Gastrocnemius medialis (tissue), 4 donors: ENCODE measurements around the gene BMPR1B. TPM values are rescaled to one million over a fixed set of nuclear protein-coding genes. Genes with fewer than 3 reads are reported as not detected.

Source experiments
- ATAC-seq, 2 donors: fragments of 150-250 bp; one replicate each; pipeline ENCODE4 v1.9.1; 2016
- DNase-seq, 2 donors: peaks; one replicate each; pipeline ENCODE4 v3.0.0-alpha.2; 2019
- H3K27ac ChIP-seq, 4 donors: fragments of 200-600 bp; sonication (generic); 1 replicate in 1 of 4; 2 replicates in 3 of 4; pipeline ENCODE4 v1.5.1; 2016 to 2018; ENCODE audit warnings: mild to moderate bottlenecking in 2 of 4, moderate library complexity in 1 of 4
- H3K27me3 ChIP-seq, 3 donors: fragments of 200-600 bp; sonication (generic) in 2 of 3; 1 replicate in 1 of 3; 2 replicates in 2 of 3; pipeline versions ENCODE4 v1.5.1 to v1.6.0; 2016 to 2019; ENCODE audit warnings: mild to moderate bottlenecking in 1 of 3, moderate library complexity in 1 of 3
- H3K36me3 ChIP-seq, 2 donors: fragments of 200-600 bp; sonication (generic) in 1 of 2; one replicate each; pipeline ENCODE4 v1.5.1; 2017 to 2018
- H3K4me1 ChIP-seq, 2 donors: fragments of 200-600 bp; sonication (generic) in 1 of 2; one replicate each; pipeline ENCODE4 v1.5.1; 2016 to 2017; ENCODE audit warnings: mild to moderate bottlenecking in 2 of 2
- H3K4me3 ChIP-seq, 4 donors: fragments of 200-600 bp; sonication (generic) in 3 of 4; 1 replicate in 1 of 4; 2 replicates in 3 of 4; pipeline ENCODE4 v1.5.1; 2016 to 2019; ENCODE audit warnings: mild to moderate bottlenecking in 2 of 4
- H3K9me3 ChIP-seq, 3 donors: fragments of 200-600 bp; sonication (generic) in 2 of 3; 1 replicate in 1 of 3; 2 replicates in 2 of 3; pipeline ENCODE4 v1.5.1; 2016 to 2019
- POLR2A ChIP-seq, 2 donors: fragments of 450-650 bp; IDR thresholded peaks; one replicate each; pipeline ENCODE4 v1.6.1; 2017; ENCODE audit warnings: antibody characterized with exemption in 2 of 2, mild to moderate bottlenecking in 2 of 2, moderate library complexity in 2 of 2
- in situ Hi-C, 4 donors: fragments of 200-750 bp; cut with MboI; loops; one replicate each; pipeline versions ENCODE4 v1.15.0 to v1.8.0; 2017; ENCODE audit warnings: low sequenced_read_pairs in 4 of 4
- intact Hi-C: fragments of 100-400 bp; cut with DNase I; formaldehyde crosslinking; loops from one replicate; pipeline ENCODE4 v1.15.1; 2023; ENCODE audit warnings: low total_unique reads
- total RNA-seq, 4 donors: library from RNA; depleted of rRNA; stranded (reverse); fragments of >200 nt; gene quantifications; one replicate each; pipeline versions ENCODE4 v1.1.0 to v1.2.3, GENCODE V29; 2016
- TF ChIP-seq, protein P1 (sequence below), 5 experiments: fragments of 450-650 bp in 3 of 5; fragments of 200-600 bp in 2 of 5; sonication (generic) in 2 of 5; IDR thresholded peaks in 4 of 5; conservative IDR thresholded peaks in 1 of 5; 1 replicate in 4 of 5; 2 replicates in 1 of 5; pipeline ENCODE4 v1.5.1; 2016 to 2019; ENCODE audit warnings: antibody characterized with exemption in 5 of 5, mild to moderate bottlenecking in 3 of 5, moderate library complexity in 3 of 5

Gene BMPR1B
- total RNA-seq, 4 donors from 2014 or later, result 0.92 to 6.9 (median 1.7) TPM

DNA sequence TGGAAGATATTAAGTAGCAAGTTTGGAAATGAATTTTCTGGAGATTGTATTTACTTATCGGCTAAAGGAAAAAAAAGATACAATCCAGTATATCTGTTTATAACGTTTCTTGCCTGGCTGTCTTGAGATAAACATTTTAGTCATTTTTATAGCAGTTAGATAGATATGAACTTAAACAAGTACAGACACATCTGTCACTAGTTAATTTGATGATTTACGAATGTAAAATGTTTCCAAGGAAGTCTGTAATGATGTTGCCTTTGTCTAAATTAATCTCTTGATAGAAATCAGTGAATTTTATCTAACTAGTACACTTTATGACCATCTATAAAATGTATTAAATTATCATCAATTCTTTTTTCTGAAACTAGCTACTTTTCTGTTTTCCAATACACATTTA, 5.7 kb downstream of the BMPR1B start:
- H3K27me3 ChIP-seq, result peaks cover 0 to 13% (median 3%) of the 10 kb centered on the region in 3 donors
- H3K4me1 ChIP-seq, result peaks cover 0 to 4% of the 10 kb centered on the region in 2 donors
- H3K36me3 ChIP-seq, result no peaks in the 10 kb centered on the region
- no peak overlapping the region for H3K4me3 ChIP-seq
- ATAC-seq (no peak), DNase-seq (no peak)
- H3K27ac ChIP-seq, result no peak overlapping the region
- intact Hi-C loops (no loop called here), in situ Hi-C loops (no loop called here)
- H3K9me3 ChIP-seq, result no peaks in the 10 kb centered on the region
- TF ChIP-seq POLR2A (IDR thresholded peaks at IDR 0.05), result no peak
- TF ChIP-seq, protein P1, sequence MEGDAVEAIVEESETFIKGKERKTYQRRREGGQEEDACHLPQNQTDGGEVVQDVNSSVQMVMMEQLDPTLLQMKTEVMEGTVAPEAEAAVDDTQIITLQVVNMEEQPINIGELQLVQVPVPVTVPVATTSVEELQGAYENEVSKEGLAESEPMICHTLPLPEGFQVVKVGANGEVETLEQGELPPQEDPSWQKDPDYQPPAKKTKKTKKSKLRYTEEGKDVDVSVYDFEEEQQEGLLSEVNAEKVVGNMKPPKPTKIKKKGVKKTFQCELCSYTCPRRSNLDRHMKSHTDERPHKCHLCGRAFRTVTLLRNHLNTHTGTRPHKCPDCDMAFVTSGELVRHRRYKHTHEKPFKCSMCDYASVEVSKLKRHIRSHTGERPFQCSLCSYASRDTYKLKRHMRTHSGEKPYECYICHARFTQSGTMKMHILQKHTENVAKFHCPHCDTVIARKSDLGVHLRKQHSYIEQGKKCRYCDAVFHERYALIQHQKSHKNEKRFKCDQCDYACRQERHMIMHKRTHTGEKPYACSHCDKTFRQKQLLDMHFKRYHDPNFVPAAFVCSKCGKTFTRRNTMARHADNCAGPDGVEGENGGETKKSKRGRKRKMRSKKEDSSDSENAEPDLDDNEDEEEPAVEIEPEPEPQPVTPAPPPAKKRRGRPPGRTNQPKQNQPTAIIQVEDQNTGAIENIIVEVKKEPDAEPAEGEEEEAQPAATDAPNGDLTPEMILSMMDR (IDR thresholded peaks at IDR 0.05 in 4 of 5, conservative IDR thresholded peaks at IDR 0.05 in 1 of 5), result no peak

DNA sequence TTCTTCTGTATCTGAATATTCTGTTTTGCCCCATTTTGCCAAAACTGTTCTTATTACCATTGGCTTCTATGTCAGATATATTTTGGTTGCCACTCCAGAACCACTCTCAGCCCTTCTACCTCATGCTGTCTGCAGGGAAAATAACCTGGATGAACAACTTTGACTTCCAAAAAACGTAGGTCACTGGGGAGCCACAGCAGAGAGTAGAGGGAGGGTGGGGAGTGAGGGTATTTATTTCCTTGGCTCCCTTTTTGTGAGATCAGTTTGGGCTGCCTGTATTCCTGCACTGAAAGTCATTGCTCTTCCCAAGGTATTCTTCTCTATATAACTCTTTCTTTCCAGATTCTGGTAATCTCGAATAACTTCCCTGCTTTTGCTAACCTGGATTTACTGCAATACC, 6.3 kb downstream of the BMPR1B start:
- intact Hi-C loops, result no loop called here
- H3K4me3 ChIP-seq, result no peak overlapping the region
- DNase-seq, result no peak
- TF ChIP-seq, protein P1 (IDR thresholded peaks at IDR 0.05 in 4 of 5, conservative IDR thresholded peaks at IDR 0.05 in 1 of 5), result no peak
- TF ChIP-seq POLR2A (IDR thresholded peaks at IDR 0.05), result no peak
- in situ Hi-C loops, result no loop called here
- peaks cover 0 to 9% (median 0%) of the 10 kb centered on the region in 3 donors for H3K27me3 ChIP-seq
- no peak for ATAC-seq
- H3K27ac ChIP-seq, result no peak overlapping the region
- H3K9me3 ChIP-seq, result no peaks in the 10 kb centered on the region
- H3K36me3 ChIP-seq, result no peaks in the 10 kb centered on the region
- no peaks in the 10 kb centered on the region for H3K4me1 ChIP-seq

DNA sequence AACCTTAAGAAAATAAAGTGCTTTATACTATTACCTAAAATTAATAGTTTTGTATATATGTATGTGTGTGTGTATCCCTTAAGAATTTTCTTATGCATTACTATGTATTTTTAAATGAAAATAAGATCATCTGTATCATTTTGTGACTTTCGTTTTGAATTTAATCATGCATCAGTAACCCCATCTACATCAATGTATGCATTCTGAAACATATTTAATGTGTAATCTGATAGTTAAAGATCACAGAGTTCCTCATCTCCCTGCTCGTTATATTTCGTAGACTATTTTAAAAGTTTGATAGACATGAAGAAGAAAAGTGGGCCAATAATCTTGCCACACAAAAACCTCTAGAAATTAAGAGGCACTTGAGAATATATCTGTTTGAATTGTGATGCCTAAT, 7.4 kb downstream of the BMPR1B start:
- Histone ChIP-seq H3K36me3 (no peaks in the 10 kb centered on the region), H3K27ac (no peak overlapping the region), H3K4me3 (no peak overlapping the region), H3K9me3 (no peaks in the 10 kb centered on the region), H3K4me1 (no peaks in the 10 kb centered on the region), H3K27me3 (peaks cover 0 to 2% (median 0%) of the 10 kb centered on the region in 3 donors)
- in situ Hi-C loops (no loop called here), intact Hi-C loops (no loop called here)
- DNase-seq, result no peak
- no peak for ATAC-seq
- no peak for TF ChIP-seq POLR2A (IDR thresholded peaks at IDR 0.05)
- TF ChIP-seq, protein P1 (IDR thresholded peaks at IDR 0.05 in 4 of 5, conservative IDR thresholded peaks at IDR 0.05 in 1 of 5), result no peak

DNA sequence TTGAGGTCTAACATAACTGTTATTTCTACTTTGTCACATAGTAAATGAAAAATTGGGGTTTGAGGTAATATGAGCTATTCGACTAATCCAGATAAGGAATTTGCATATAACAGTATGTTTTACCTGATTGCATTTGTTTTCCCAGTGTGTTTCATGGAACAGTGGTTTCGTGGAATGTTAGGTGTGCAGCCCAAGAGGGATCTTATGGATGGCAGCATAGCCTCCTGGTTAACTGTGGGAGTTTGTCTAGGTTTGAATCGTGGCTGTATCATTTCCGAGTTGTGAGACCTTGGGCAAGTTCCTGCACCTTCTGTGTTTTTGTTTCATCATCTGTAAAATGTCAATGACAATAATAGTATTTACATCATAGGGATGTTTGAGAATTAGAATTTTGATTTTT, 7.9 kb downstream of the BMPR1B start:
- DNase-seq (no peak), ATAC-seq (no peak)
- in situ Hi-C loops, result no loop called here
- Histone ChIP-seq H3K4me3 (no peak overlapping the region), H3K9me3 (no peaks in the 10 kb centered on the region), H3K36me3 (no peaks in the 10 kb centered on the region), H3K4me1 (no peaks in the 10 kb centered on the region), H3K27ac (no peak overlapping the region), H3K27me3 (no peaks in the 10 kb centered on the region)
- intact Hi-C loops, result no loop called here
- TF ChIP-seq, protein P1 (IDR thresholded peaks at IDR 0.05 in 4 of 5, conservative IDR thresholded peaks at IDR 0.05 in 1 of 5), result no peak
- no peak for TF ChIP-seq POLR2A (IDR thresholded peaks at IDR 0.05)

DNA sequence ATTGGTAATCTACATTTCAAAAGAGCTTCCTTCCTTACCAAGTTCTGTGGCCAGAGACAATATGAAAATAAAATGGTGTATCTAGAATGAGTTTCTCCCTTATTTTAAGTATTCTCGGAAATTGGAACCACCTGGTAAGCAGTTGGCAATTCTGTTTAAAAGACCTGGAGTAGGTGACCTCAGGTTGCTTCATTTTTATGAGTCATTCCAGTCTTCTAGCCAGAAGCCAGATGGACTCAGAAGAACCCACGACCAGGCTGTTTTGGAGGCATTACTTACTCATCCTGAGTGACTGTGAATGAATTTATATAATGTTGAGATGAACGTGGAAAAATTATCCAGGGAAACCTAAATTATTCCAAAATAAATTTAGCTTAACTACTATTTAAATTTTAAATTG, 9.1 kb downstream of the BMPR1B start:
- no peaks in the 10 kb centered on the region for H3K36me3 ChIP-seq
- no peaks in the 10 kb centered on the region for H3K4me1 ChIP-seq
- DNase-seq (no peak), ATAC-seq (no peak)
- H3K9me3 ChIP-seq, result no peaks in the 10 kb centered on the region
- TF ChIP-seq POLR2A (IDR thresholded peaks at IDR 0.05), result no peak
- TF ChIP-seq, protein P1 (IDR thresholded peaks at IDR 0.05 in 4 of 5, conservative IDR thresholded peaks at IDR 0.05 in 1 of 5), result no peak
- H3K4me3 ChIP-seq, result no peak overlapping the region
- in situ Hi-C loops (no loop called here), intact Hi-C loops (no loop called here)
- H3K27ac ChIP-seq, result no peak overlapping the region
- H3K27me3 ChIP-seq, result no peaks in the 10 kb centered on the region
